ES-I3 (cell line): ENCODE data around the gene AGTRAP.

Experiments used
- H3K36me3 ChIP-seq: 2 replicates; pipeline ENCODE4 v1.6.1; 2013; ENCODE audit warnings: mild to moderate bottlenecking, low read length, control low read depth, moderate library complexity; ENCODE audit not compliant: insufficient read depth
- H3K4me1 ChIP-seq: 2 replicates; pipeline ENCODE4 v1.6.1; 2013; ENCODE audit warnings: mild to moderate bottlenecking, control low read depth, low read length; ENCODE audit not compliant: insufficient read depth
- H3K9ac ChIP-seq: 2 replicates; pipeline ENCODE4 v1.6.1; 2013; ENCODE audit warnings: low read depth, mild to moderate bottlenecking, low read length, moderate library complexity
- H3K9me3 ChIP-seq: 2 replicates; pipeline ENCODE4 v1.6.1; 2013; ENCODE audit warnings: mild to moderate bottlenecking, low read length, moderate library complexity; ENCODE audit not compliant: control insufficient read depth, insufficient read depth

Gene AGTRAP

GRCh38 chr1:11736746-11737639 lies 1.1 kb downstream of the AGTRAP start:
- H3K4me1 ChIP-seq, result peaks cover 17% of the 10 kb centered on the region

GRCh38 chr1:11738096-11738495 lies 2.2 kb downstream of the AGTRAP start:
- H3K4me1 ChIP-seq, result peaks cover 13% of the 10 kb centered on the region
- no peaks in the 10 kb centered on the region for H3K36me3 ChIP-seq
- no peaks in the 10 kb centered on the region for H3K9me3 ChIP-seq
- no peak overlapping the region for H3K9ac ChIP-seq

More at GRCh38 chr1:11736746-11737639, 1.1 kb downstream of the AGTRAP start:
- H3K36me3 ChIP-seq, result no peaks in the 10 kb centered on the region
- H3K9me3 ChIP-seq, result no peaks in the 10 kb centered on the region
- peak overlapping the region; percentile 96 for H3K9ac ChIP-seq

- H3K9me3 ChIP-seq, result no peaks in the 10 kb centered on the region
- H3K4me1 ChIP-seq, result peaks cover 13% of the 10 kb centered on the region
- no peaks in the 10 kb centered on the region for H3K36me3 ChIP-seq
- no peak overlapping the region for H3K9ac ChIP-seq
Observed at GRCh38 chr1:11738783-11739182, 2.8 kb downstream of the AGTRAP start.

- peaks cover 13% of the 10 kb centered on the region for H3K4me1 ChIP-seq
- H3K36me3 ChIP-seq, result no peaks in the 10 kb centered on the region
- H3K9ac ChIP-seq, result no peak overlapping the region
- no peaks in the 10 kb centered on the region for H3K9me3 ChIP-seq
Observed at GRCh38 chr1:11740258-11741192, 4.6 kb downstream of the AGTRAP start.

- Histone ChIP-seq H3K4me1 (peaks cover 13% of the 10 kb centered on the region), H3K36me3 (peaks cover 5% of the 10 kb centered on the region; the same call in 1 of the 2 replicates), H3K9ac (no peak overlapping the region), H3K9me3 (no peaks in the 10 kb centered on the region)
Observed at GRCh38 chr1:11741482-11741881, 5.5 kb downstream of the AGTRAP start.

- Histone ChIP-seq H3K4me1 (peaks cover 13% of the 10 kb centered on the region), H3K36me3 (peaks cover 5% of the 10 kb centered on the region; the same call in 1 of the 2 replicates), H3K9ac (no peak overlapping the region), H3K9me3 (no peaks in the 10 kb centered on the region)
Observed at GRCh38 chr1:11741919-11742558, 6.1 kb downstream of the AGTRAP start.

GRCh38 chr1:11744287-11744686 lies 8.4 kb downstream of the AGTRAP start:
- Histone ChIP-seq H3K36me3 (peaks cover 5% of the 10 kb centered on the region; the same call in 1 of the 2 replicates), H3K9me3 (no peaks in the 10 kb centered on the region), H3K4me1 (peaks cover 5% of the 10 kb centered on the region; the same call in 1 of the 2 replicates), H3K9ac (no peak overlapping the region)

- no peaks in the 10 kb centered on the region for H3K9me3 ChIP-seq
- no peak overlapping the region for H3K9ac ChIP-seq
- peaks cover 5% of the 10 kb centered on the region; the same call in 1 of the 2 replicates for H3K36me3 ChIP-seq
- H3K4me1 ChIP-seq, result no peaks in the 10 kb centered on the region
Observed at GRCh38 chr1:11746092-11746491, 10.2 kb downstream of the AGTRAP start.

- H3K4me1 ChIP-seq, result no peaks in the 10 kb centered on the region
- peaks cover 5% of the 10 kb centered on the region; the same call in 1 of the 2 replicates for H3K36me3 ChIP-seq
- no peak overlapping the region for H3K9ac ChIP-seq
- no peaks in the 10 kb centered on the region for H3K9me3 ChIP-seq
Observed at GRCh38 chr1:11746795-11747487, 11.0 kb downstream of the AGTRAP start.

- H3K36me3 ChIP-seq, result peaks cover 5% of the 10 kb centered on the region; the same call in 1 of the 2 replicates
- H3K9ac ChIP-seq, result no peak overlapping the region
- peaks cover 10% of the 10 kb centered on the region for H3K4me1 ChIP-seq
- no peaks in the 10 kb centered on the region for H3K9me3 ChIP-seq
Observed at GRCh38 chr1:11748294-11749202, 12.6 kb downstream of the AGTRAP start.

GRCh38 chr1:11749203-11749689 lies 13.3 kb downstream of the AGTRAP start:
- H3K4me1 ChIP-seq, result peaks cover 15% of the 10 kb centered on the region
- H3K9me3 ChIP-seq, result no peaks in the 10 kb centered on the region
- H3K36me3 ChIP-seq, result peaks cover 5% of the 10 kb centered on the region; the same call in 1 of the 2 replicates
- H3K9ac ChIP-seq, result no peak overlapping the region

GRCh38 chr1:11749996-11750395 lies 14.1 kb downstream of the AGTRAP start:
- H3K4me1 ChIP-seq, result peaks cover 15% of the 10 kb centered on the region
- H3K9ac ChIP-seq, result no peak overlapping the region
- no peaks in the 10 kb centered on the region for H3K9me3 ChIP-seq
- peaks cover 5% of the 10 kb centered on the region; the same call in 1 of the 2 replicates for H3K36me3 ChIP-seq
